GM18951 (cell line): ENCODE results near the gene PCDHB11.
"Not testable (repeated sequence)": the region's sequence is repeated elsewhere in the genome, so short reads cannot be mapped to it uniquely, and the experiment has no call there.

Source experiments
- POLR2A ChIP-seq: IDR thresholded peaks from 4 replicates; pipeline ENCODE4 v1.6.1; 2011; ENCODE audit warnings: mild to moderate bottlenecking; ENCODE audit not compliant: insufficient read length, insufficient read depth; ENCODE audit errors: extremely low read depth
- in situ Hi-C: fragments of 300-500 bp; cut with MboI; formaldehyde crosslinking; loops from one replicate; pipeline ENCODE4 v1.12.0; 2022; ENCODE audit warnings: low sequenced_read_pairs, mixed read lengths, inconsistent platforms; ENCODE audit not compliant: unreplicated experiment

PCDHB11 gene

DNA sequence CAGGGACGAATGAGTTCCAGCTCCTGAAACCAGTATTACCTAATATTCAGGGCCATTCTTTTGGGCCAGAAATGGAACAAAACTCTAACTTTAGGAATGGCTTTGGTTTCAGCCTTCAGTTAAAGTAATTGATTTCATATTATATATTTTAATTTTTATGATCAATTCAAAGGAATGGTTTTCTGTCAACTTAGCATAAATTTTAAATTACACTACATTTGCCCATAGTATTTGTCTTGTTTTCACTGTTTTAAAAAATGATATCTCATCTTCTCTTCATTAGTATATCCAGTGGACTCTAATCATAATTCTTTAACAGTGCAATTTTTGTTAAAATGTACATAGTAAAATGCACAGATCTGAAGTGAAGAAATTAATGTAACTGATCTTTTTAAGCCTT lies 19.1 kb upstream of the PCDHB11 start:
- in situ Hi-C loops = no loop called here
- no peak for TF ChIP-seq POLR2A

DNA sequence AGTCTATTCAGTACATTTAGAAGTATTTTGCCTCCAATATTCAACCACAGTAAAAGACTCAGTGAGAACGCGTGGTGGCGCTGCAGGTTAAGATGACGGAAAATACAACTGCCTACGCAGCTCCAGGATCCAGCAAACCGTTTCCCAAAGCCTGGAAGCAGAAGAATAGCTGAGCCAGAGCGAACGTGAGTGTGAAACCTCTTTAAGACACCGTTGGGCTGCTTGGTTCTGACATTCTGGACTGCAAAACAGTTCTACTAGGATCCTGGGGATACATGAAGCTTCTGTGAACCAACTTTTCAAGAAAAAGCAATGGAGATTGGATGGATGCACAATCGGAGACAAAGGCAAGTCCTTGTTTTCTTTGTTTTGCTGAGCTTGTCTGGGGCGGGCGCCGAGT lies 17.2 kb upstream of the PCDHB11 start, which contains the start of gene PCDHB16:
TSS of gene PCDHB16 (plus strand) at position 140 of the 400 bp plus-strand sequence. CDS start at position 313, 173 bp downstream.
- TF ChIP-seq POLR2A = no peak
- in situ Hi-C loops = no loop called here

DNA sequence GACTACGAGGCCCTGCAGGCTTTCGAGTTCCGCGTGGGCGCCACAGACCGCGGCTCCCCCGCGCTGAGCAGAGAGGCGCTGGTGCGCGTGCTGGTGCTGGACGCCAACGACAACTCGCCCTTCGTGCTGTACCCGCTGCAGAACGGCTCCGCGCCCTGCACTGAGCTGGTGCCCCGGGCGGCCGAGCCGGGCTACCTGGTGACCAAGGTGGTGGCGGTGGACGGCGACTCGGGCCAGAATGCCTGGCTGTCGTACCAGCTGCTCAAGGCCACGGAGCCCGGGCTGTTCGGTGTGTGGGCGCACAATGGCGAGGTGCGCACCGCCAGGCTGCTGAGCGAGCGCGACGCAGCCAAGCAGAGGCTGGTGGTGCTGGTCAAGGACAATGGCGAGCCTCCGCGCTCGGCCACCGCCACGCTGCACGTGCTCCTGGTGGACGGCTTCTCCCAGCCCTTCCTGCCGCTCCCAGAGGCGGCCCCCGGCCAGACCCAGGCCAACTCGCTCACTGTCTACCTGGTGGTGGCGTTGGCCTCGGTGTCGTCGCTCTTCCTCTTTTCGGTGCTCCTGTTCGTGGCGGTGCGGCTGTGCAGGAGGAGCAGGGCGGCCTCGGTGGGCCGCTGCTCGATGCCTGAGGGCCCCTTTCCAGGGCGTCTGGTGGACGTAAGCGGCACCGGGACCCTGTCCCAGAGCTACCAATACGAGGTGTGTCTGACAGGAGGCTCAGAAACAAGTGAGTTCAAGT lies 15.1 kb upstream of the PCDHB11 start:
- in situ Hi-C loops = not testable (repeated sequence)

DNA sequence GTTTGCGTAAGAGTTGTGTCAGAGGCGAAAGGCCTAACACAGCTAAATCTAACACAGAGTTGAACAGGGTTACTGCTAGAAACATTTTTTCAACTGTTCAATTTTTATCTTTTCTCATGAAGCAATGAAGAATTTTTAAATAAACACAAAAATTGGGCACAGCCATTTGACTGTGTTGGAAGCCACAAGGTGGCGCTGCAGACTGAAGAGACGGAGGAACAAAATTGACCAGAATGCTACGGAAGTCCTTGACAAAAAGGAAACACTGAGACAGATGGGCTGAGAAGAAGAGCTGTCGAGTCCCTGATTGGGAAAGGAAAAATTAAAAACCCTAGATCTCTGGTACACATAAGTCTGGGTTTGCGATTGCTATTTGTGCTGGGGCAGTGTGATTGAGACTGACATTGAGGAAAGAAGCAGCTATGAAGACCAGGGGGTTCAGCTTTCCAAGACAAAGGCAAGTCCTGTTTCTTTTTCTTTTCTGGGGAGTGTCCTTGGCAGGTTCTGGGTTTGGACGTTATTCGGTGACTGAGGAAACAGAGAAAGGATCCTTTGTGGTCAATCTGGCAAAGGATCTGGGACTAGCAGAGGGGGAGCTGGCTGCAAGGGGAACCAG lies 12.4 kb upstream of the PCDHB11 start, which contains the start of gene PCDHB9:
TSS of gene PCDHB9 (plus strand) at position 265 of the 616 bp plus-strand sequence. CDS start at position 423, 158 bp downstream.
- in situ Hi-C loops = no loop called here
- TF ChIP-seq POLR2A = no peak

DNA sequence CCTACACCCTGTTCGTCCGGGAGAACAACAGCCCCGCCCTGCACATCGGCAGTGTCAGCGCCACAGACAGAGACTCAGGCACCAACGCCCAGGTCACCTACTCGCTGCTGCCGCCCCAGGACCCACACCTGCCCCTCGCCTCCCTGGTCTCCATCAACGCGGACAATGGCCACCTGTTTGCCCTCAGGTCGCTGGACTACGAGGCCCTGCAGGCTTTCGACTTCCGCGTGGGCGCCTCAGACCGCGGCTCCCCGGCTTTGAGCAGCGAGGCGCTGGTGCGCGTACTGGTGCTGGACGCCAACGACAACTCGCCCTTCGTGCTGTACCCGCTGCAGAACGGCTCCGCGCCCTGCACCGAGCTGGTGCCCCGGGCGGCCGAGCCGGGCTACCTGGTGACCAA lies 10.7 kb upstream of the PCDHB11 start:
- in situ Hi-C loops = not testable (repeated sequence)

DNA sequence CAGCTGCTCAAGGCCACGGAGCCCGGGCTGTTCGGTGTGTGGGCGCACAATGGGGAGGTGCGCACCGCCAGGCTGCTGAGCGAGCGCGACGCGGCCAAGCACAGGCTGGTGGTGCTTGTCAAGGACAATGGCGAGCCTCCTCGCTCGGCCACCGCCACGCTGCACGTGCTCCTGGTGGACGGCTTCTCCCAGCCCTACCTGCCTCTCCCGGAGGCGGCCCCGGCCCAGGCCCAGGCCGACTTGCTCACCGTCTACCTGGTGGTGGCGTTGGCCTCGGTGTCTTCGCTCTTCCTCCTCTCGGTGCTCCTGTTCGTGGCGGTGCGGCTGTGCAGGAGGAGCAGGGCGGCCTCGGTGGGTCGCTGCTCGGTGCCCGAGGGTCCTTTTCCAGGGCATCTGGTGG lies 10.3 kb upstream of the PCDHB11 start:
- in situ Hi-C loops = not testable (repeated sequence)

DNA sequence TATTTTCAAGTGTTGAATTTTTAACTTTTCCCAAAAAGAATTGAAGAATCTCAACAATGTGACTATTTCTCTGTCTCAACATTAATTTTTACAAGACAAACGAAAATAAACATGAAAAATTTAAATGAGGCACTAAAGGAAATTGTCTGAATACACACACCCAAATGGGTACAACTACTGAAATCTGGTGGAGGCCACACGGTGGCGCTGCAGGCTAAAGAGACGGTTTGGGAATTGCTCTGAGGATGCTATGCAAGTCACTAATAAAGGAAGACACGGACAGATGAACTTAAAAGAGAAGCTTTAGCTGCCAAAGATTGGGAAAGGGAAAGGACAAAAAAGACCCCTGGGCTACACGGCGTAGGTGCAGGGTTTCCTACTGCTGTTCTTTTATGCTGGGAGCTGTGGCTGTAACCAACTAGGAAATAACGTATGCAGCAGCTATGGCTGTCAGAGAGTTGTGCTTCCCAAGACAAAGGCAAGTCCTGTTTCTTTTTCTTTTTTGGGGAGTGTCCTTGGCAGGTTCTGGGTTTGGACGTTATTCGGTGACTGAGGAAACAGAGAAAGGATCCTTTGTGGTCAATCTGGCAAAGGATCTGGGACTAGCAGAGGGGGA lies 7.2 kb upstream of the PCDHB11 start, which contains the start of gene PCDHB10:
TSS of gene PCDHB10 (plus strand) at position 244 of the 616 bp plus-strand sequence. CDS start at position 444, 200 bp downstream.
- in situ Hi-C loops = no loop called here
- TF ChIP-seq POLR2A = no peak

DNA sequence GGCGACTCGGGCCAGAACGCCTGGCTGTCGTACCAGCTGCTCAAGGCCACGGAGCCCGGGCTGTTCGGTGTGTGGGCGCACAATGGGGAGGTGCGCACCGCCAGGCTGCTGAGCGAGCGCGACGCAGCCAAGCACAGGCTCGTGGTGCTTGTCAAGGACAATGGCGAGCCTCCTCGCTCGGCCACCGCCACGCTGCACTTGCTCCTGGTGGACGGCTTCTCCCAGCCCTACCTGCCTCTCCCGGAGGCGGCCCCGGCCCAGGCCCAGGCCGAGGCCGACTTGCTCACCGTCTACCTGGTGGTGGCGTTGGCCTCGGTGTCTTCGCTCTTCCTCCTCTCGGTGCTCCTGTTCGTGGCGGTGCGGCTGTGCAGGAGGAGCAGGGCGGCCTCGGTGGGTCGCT lies 5.1 kb upstream of the PCDHB11 start:
- in situ Hi-C loops = not testable (repeated sequence)

DNA sequence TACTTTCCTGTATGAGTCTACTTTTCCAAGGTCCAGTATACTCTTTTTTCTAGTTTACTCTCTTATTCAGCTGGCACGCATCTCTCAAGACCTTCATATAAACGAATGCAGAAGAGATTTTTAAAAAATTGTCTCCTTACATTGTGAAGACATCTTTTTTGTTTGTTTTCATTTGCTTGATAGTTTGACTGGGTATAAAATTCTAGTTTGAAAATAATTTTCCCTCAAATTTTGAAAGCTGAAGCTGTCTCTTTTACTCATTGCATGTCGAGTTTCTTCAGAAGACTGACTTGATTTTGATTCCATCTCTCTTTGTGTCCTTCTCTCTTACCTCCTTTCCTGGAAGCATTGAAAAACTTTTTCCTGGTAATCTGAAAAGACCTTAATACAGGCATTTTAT lies 3.1 kb upstream of the PCDHB11 start:
- no peak for TF ChIP-seq POLR2A
- in situ Hi-C loops = no loop called here

DNA sequence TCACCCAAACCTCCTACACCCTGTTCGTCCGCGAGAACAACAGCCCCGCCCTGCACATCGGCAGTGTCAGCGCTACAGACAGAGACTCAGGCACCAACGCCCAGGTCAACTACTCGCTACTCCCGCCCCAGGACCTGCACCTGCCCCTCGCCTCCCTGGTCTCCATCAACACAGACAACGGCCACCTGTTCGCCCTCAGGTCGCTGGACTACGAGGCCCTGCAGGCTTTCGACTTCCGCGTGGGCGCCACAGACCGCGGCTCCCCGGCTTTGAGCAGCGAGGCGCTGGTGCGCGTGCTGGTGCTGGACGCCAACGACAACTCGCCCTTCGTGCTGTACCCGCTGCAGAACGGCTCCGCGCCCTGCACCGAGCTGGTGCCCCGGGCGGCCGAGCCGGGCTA lies 1.7 kb downstream of the PCDHB11 start:
- in situ Hi-C loops = not testable (repeated sequence)

DNA sequence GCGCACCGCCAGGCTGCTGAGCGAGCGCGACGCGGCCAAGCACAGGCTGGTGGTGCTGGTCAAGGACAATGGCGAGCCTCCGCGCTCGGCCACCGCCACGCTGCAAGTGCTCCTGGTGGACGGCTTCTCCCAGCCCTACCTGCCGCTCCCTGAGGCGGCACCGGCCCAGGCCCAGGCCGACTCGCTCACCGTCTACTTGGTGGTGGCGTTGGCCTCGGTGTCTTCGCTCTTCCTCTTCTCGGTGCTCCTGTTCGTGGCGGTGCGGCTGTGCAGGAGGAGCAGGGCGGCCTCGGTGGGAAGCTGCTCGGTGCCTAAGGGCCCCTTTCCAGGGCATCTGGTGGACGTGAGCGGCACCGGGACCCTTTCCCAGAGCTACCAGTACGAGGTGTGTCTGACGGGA lies 2.2 kb downstream of the PCDHB11 start:
- in situ Hi-C loops = not testable (repeated sequence)

DNA sequence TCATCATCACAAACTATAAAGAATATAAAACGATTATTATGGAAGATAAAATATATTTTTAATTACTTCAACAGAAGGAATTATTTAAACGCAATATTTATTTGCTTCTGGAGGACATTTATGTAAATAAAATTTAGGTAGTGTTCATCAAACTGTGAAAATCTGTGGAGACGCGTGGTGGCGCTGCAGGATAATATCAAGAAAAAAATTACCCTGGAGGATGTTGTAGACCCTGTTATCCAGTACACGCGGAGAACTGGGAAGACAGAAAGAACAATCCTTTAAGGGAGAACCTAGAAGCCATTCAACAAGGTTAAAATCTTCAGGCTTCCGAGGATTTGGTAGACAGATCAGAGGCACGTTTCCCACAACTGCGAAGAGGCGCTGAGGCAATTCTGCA lies 9.1 kb downstream of the PCDHB11 start, which contains the start of gene PCDHB12:
TSS of gene PCDHB12 (plus strand) at position 242 of the 400 bp plus-strand sequence. CDS start 189 bp downstream, outside the sequence.
- in situ Hi-C loops = no loop called here
- TF ChIP-seq POLR2A = no peak

DNA sequence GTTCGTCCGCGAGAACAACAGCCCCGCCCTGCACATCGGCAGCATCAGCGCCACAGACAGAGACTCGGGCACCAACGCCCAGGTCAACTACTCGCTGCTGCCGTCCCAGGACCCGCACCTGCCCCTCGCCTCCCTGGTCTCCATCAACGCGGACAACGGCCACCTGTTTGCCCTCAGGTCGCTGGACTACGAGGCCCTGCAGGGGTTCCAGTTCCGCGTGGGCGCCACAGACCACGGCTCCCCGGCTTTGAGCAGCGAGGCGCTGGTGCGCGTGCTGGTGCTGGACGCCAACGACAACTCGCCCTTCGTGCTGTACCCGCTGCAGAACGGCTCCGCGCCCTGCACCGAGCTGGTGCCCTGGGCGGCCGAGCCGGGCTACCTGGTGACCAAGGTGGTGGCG lies 10.9 kb downstream of the PCDHB11 start:
- in situ Hi-C loops = not testable (repeated sequence)

DNA sequence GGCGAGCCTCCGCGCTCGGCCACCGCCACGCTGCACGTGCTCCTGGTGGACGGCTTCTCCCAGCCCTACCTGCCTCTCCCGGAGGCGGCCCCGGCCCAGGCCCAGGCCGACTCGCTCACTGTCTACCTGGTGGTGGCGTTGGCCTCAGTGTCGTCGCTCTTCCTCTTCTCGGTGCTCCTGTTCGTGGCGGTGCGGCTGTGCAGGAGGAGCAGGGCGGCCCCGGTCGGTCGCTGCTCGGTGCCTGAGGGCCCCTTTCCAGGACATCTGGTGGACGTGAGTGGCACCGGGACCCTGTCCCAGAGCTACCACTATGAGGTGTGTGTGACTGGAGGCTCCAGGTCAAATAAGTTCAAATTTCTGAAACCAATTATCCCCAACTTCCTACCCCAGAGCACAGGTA lies 11.4 kb downstream of the PCDHB11 start:
- in situ Hi-C loops = not testable (repeated sequence)

DNA sequence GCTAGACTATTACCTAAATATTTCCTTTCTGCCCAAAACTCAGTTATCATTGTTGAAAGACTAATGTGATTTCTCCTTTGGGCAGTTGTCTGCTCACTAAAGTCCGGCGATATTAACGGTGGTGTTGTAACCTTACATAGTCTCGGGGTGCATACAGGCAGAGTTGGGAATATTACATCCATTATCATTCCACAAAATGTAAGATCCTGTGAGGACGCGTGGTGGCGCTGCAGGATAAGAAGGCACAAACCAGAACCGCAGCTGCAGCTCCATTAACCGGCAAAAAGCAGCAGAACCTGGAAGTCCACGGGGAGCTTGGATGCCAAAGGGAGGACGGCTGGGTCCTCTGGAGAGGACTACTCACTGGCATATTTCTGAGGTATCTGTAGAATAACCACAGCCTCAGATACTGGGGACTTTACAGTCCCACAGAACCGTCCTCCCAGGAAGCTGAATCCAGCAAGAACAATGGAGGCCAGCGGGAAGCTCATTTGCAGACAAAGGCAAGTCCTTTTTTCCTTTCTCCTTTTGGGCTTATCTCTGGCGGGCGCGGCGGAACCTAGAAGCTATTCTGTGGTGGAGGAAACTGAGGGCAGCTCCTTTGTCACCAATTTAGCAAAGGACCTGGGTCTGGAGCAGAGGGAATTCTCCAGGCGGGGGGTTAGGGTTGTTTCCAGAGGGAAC lies 14.4 kb downstream of the PCDHB11 start, which contains the start of gene PCDHB13:
TSS of gene PCDHB13 (plus strand) at position 264 of the 684 bp plus-strand sequence. CDS start at position 469, 205 bp downstream.
- in situ Hi-C loops = not testable (repeated sequence)

DNA sequence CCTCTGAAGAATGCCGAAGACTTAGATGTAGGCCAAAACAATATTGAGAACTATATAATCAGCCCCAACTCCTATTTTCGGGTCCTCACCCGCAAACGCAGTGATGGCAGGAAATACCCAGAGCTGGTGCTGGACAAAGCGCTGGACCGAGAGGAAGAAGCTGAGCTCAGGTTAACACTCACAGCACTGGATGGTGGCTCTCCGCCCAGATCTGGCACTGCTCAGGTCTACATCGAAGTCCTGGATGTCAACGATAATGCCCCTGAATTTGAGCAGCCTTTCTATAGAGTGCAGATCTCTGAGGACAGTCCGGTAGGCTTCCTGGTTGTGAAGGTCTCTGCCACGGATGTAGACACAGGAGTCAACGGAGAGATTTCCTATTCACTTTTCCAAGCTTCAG lies 15.2 kb downstream of the PCDHB11 start:
- in situ Hi-C loops = not testable (repeated sequence)

DNA sequence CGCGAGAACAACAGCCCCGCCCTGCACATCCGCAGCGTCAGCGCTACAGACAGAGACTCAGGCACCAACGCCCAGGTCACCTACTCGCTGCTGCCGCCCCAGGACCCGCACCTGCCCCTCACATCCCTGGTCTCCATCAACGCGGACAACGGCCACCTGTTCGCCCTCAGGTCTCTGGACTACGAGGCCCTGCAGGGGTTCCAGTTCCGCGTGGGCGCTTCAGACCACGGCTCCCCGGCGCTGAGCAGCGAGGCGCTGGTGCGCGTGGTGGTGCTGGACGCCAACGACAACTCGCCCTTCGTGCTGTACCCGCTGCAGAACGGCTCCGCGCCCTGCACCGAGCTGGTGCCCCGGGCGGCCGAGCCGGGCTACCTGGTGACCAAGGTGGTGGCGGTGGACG lies 16.1 kb downstream of the PCDHB11 start:
- in situ Hi-C loops = not testable (repeated sequence)

DNA sequence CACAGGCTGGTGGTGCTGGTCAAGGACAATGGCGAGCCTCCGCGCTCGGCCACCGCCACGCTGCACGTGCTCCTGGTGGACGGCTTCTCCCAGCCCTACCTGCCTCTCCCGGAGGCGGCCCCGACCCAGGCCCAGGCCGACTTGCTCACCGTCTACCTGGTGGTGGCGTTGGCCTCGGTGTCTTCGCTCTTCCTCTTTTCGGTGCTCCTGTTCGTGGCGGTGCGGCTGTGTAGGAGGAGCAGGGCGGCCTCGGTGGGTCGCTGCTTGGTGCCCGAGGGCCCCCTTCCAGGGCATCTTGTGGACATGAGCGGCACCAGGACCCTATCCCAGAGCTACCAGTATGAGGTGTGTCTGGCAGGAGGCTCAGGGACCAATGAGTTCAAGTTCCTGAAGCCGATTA lies 16.6 kb downstream of the PCDHB11 start:
- in situ Hi-C loops = not testable (repeated sequence)
